ENCODE data around the gene PRDM9.

PRDM9 gene

DNA sequence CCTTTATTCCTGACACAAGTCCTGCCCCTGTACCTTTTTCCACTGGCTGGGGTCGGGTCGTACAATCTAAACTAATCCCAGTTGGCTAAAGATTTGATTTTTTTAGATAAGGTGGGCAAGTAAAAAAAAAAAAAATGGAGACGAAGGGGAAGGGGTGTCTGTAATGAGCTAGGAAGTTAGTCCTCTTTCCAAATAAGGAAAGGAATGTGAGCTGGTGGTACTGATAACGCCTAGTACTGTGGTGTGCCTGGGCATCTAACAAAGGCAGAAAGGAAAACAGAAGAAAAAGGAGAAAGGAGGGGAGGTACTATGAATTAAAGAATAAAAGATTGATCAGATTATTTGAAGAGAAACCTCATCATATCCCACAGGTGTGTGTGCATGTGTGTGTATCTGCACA is 21.3 kb downstream of the PRDM9 start:
- no peak for DNase-seq

DNA sequence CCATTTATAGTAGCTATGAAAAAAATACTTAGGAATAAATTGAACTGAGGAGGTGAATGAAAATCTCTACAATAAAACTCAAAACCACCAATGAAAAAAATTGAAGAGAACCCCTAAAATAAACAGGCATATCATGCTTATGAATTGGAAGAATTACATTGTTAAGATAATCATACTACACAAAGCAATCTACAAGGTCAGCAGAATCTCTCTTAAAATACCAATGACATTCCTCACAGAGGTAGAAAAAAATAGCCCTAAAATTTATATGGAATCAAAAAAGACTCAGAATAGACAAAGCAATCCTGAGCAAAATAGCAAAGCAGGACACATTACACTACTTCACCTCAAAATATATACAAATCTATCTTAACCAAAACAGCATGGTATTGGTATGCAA is 23.2 kb downstream of the PRDM9 start:
- DNase-seq = no peak

DNA sequence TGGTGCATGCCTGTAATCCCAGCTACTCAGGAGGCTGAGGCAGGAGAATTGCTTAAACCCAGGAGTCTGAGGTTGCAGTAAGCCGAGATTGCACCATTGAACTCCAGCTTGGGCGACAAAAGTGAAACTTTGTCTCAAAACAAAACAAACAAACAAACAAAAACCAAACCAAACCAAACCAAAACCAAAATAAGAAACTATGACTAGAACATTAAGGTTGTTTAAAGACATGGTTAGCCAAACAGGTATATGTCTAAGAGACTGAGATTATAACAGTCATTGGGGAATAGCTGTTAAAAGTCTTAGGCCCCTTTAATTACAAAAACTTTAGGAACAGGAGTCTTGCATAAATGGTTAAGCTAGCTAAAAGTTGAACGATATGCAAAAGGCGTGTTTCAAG is 63.6 kb downstream of the PRDM9 start:
- DNase-seq = no peak
